GM18858 (cell line): ENCODE results near the gene DYNLRB2.

ENCODE experiments used
- ATAC-seq: cut with Tn5 transposase; IDR thresholded peaks from one replicate; pipeline ENCODE4 v1.9.1; 2021; ENCODE audit not compliant: unreplicated experiment

Gene DYNLRB2

GRCh38 chr16:80596507-80597207 is 55.9 kb downstream of the DYNLRB2 start:
- no peak for ATAC-seq

- no peak for ATAC-seq
Measured at GRCh38 chr16:80599466-80599865, 58.7 kb downstream of the DYNLRB2 start.
